ENCODE data around the gene PPP1CA.

PPP1CA gene

GRCh38 chr11:67351275-67352005, 50.2 kb downstream of the PPP1CA start:
- DNase-seq (ENCODE audit: low read depth), result peak; percentile 61
- peak; percentile 97 for TF ChIP-seq CTCF (IDR thresholded peaks at IDR 0.05; ENCODE audit: low read depth, low read length, missing control alignments)
- peak overlapping the region; percentile 50 for H3K4me3 ChIP-seq (ENCODE audit: low read depth, low read length)

- no peak overlapping the region for H3K4me3 ChIP-seq (ENCODE audit: low read depth, low read length)
- DNase-seq (ENCODE audit: low read depth), result no peak
- TF ChIP-seq CTCF (IDR thresholded peaks at IDR 0.05; ENCODE audit: low read depth, low read length, missing control alignments), result no peak
Measured at GRCh38 chr11:67349928-67350465, 51.7 kb downstream of the PPP1CA start.

- TF ChIP-seq CTCF (IDR thresholded peaks at IDR 0.05; ENCODE audit: low read depth, low read length, missing control alignments), result no peak
- no peak for DNase-seq (ENCODE audit: low read depth)
Measured at GRCh38 chr11:67349457-67349856, 52.2 kb downstream of the PPP1CA start.

GRCh38 chr11:67349036-67349435, 52.6 kb downstream of the PPP1CA start:
- no peak for DNase-seq (ENCODE audit: low read depth)
- no peak overlapping the region for H3K4me3 ChIP-seq (ENCODE audit: low read depth, low read length)
- TF ChIP-seq CTCF (IDR thresholded peaks at IDR 0.05; ENCODE audit: low read depth, low read length, missing control alignments), result no peak

More at GRCh38 chr11:67349457-67349856, 52.2 kb downstream of the PPP1CA start:
- H3K4me3 ChIP-seq (ENCODE audit: low read depth, low read length), result no peak overlapping the region

All from GM12864 (cell line).